HG03565 (cell line): ENCODE data around the gene AGFG1.

Experiments used
- ATAC-seq: cut with Tn5 transposase; IDR thresholded peaks from one replicate; pipeline ENCODE4 v1.9.1; 2021; ENCODE audit warnings: mild to moderate bottlenecking, moderate library complexity; ENCODE audit not compliant: unreplicated experiment

Gene AGFG1, protein sequence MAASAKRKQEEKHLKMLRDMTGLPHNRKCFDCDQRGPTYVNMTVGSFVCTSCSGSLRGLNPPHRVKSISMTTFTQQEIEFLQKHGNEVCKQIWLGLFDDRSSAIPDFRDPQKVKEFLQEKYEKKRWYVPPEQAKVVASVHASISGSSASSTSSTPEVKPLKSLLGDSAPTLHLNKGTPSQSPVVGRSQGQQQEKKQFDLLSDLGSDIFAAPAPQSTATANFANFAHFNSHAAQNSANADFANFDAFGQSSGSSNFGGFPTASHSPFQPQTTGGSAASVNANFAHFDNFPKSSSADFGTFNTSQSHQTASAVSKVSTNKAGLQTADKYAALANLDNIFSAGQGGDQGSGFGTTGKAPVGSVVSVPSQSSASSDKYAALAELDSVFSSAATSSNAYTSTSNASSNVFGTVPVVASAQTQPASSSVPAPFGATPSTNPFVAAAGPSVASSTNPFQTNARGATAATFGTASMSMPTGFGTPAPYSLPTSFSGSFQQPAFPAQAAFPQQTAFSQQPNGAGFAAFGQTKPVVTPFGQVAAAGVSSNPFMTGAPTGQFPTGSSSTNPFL

DNA sequence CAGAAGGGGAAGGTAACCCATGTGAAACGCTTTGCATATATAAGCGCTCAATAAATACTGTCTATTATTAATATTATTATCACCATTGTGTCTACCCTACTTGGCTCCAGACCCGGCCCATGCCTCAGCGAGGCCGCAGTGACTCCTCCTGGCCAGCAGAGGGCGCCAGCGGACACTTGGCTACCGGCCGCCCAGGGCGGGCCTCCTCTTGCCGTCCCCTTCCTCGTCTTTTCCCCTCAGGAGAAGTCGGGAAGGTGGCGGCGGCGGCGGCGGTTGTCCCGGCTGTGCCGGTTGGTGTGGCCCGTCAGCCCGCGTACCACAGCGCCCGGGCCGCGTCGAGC, at the start of gene AGFG1:
Gene AGFG1, plus strand, starts transcription at position 233 of the 341 bp plus-strand sequence. CDS start 266 bp downstream, outside the sequence.
- ATAC-seq = peak; percentile 76

DNA sequence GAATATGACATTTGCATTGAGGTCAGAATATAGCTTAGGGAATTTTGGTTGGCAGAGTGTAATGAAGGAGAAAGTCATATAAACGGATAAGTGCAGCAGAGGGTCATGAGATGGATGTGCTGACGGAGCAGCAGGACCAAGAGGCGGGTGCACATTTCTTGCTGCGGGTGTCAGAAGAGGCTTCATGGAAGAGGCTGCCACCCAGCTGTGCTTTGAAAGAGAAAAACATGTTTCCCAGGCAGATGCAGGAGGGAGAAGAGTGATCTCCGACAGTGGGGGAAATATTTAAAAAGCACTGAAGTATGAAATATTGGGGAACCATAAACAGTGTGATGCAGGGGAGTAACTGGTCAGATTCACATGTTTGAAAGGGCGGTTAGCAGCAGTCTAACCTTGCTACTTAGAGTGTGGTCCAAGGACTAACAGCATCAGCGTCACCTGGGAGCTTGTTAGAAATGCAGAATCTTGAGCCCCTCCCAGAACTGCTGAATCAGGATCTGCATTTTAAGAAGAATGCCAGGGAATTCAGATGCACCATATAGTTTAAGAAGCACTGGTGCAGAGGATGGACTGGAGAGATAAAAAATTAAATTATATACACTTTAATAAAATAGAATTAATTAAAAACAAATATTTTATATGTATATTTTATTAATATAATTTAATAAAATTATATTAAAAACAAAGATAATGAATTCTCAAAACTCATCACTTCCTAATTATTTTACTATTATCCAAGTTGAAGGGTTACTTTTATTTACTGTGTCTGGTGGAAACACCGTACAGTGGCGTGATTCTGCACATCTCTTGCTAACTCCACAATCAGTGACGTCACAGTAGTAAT, 48.1 kb upstream of the AGFG1 start:
- ATAC-seq = no peak

DNA sequence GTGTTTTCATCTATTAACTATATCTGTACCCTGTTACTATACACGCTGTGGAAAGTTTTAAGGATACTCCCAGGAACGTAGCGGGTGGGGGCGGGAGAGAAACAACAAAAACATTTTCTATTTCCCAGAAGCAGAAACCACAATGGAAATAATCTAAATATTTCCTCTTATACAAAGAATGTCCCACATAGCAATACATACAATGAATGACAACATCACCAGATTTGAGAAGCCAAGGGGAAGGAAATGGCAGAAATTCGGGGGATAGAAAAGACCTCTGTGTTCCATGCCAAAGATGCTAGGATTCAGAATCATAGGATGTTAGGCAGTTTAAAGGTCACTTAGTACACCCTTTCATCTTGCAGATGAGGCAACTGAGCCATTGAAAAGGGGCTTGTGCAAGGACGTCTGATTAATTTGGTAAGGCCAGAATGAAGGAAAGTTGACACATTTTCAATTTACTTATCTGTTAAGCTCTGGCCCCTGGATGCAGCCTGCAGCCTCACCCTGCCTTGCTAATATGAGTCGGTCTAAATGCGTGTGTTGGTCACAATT, 43.1 kb upstream of the AGFG1 start:
- no peak for ATAC-seq

DNA sequence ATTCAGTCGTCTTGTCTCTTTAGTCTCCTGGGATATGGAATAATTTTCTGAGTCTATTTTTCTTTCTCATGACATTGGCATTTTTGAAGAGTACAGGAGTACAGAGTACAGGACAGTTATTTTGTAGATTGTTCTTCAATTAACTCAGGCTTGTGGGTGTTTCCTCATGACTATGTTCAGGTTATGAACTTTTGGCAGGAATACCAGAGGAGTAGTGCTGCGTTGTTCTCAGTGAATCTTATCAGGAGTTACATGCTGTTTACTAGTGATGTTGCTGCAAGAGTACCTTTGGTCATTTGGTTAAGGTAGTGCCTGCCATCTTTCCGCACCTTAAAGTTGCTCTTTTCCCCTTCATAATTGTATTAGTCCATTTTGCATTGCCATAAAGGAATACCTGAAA, 41.3 kb upstream of the AGFG1 start:
- no peak for ATAC-seq

DNA sequence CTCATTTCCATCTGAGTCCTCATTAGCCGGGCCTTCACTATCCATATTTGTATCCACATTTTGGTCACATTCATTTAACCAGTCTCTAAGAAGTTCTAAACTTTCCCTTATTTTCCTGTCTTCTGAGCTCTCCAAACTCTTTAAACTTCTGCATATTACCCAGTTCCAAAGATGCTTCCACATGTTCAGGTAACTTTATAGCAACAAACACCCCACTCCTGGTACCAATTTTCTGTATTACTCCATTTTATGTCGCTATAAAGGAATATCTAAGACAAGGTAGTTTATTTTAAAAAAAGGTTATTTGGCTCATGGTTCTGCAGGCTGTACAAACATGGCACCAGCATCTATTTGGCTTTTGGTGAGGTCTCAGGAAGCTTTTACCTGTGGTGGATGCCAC, 38.8 kb upstream of the AGFG1 start:
- ATAC-seq = no peak

DNA sequence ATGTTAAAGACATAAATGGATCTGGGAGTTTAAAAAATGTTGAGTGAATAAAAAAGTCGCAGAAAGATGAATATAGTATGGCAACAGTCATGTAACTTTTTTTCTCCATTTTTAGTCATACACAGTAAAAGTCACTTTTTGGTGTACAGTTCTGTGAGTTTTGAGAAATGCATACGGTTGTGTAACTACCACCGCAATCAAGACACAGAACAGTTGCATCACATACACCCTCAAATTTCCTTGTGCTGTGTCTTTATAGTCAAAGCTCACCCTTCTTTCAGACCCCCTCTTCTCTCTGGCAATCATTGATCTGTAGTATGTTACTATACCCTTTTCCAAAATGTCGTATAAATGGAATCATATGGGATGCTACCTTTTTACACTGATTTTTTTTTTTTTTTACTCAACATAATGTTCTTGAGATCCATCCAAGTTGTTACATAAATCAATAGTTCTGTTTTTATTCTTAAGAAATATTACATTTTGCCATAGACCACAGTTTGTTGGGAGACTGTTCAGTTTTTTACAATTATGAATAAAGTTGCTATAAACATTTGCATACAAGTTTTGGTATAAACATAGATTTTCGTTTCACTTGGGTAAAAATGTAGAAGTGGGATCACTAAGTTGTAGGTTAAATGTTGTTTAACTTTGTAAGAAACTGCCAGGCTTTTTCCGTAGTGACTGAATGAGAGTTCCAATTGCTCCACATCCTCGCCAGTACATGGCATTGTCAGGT, 35.4 kb upstream of the AGFG1 start:
- no peak for ATAC-seq

DNA sequence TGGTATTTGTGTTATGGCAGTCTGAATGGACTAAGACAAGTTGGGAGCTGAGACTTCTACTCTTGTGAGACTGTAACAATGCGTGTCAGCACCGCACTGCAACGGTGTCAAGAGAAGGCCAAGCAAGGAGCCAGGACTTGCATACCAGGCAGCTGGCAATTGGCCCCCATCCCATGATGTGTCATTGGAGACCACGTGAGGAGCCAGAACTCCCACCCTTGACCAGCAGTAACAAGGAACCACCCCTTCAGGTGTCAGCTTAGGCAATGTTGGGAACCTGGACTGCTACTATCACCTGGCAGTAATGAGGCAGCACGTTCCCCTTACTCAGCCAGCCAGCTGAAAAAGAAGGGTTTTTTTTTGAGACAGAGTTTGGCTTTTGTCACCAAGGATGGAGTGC, 32.7 kb upstream of the AGFG1 start:
- no peak for ATAC-seq

DNA sequence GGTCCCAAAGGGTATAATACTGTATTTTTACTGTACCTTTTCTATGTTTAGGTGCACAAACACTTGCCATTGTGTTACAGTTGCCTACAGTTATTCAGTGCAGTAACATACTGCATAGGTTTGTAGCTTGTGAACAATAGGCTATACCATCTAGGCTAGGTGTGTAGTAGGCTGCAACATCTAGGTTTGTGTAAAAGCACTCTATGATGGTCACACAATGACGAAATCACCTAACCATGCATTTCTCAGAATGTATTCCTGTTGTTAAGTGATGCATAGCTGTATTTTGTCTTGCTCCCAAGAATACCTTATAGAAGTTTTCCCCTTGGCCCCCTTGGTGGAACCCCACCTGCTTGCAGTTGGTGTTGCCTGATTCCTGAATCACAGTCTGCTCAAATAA, 29.3 kb upstream of the AGFG1 start:
- no peak for ATAC-seq

DNA sequence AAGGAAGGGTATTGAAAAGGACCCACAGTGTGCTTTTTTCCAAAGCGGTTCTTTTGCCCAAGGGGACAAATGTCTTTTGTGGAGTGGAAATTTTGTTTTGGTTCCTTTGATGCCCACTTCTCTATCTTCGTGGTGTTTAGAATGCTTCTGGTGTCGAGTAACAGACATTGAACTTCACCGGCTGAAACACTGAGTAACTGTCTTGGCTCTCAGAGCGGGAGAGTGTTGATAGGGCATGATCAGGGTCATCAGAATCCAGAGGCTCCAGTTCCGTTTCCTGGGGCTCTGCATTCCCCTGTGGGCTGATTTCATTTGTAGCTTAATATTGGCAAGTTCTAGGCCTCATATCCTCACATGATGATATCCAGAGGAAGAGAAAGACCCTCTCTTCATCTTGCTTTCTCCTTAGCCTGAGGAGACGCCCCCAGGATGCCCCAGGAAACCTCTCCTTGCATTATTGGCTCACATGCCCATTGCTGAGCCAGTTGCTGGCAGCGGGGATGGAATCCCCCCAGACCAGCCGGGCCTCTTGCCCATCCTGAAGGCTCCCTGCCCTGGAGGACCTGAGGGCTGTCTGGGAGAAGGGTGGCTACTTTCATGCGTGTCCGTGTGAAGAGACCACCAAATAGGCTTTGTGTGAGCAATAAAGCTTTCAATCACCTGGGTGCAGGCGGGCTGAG, 27.9 kb upstream of the AGFG1 start:
- ATAC-seq = no peak

DNA sequence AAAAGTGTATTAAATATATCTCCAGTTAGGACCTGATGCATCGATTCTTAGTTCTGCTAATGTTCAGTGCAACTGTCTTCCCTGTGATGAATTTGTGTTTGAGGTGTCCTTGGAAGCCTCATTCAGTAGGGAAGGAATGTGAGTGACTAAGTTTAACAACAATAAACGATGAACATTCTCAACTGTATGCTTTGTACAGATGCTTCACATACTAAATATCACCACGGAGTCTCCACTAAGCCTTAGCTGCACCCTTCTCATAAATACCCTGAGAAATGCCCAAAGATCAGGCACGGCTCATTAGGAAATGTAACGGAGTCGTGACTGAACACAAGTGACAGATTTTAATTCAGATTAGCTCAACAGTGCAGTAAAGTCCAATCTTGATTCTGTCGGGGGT, 24.4 kb upstream of the AGFG1 start:
- no peak for ATAC-seq

DNA sequence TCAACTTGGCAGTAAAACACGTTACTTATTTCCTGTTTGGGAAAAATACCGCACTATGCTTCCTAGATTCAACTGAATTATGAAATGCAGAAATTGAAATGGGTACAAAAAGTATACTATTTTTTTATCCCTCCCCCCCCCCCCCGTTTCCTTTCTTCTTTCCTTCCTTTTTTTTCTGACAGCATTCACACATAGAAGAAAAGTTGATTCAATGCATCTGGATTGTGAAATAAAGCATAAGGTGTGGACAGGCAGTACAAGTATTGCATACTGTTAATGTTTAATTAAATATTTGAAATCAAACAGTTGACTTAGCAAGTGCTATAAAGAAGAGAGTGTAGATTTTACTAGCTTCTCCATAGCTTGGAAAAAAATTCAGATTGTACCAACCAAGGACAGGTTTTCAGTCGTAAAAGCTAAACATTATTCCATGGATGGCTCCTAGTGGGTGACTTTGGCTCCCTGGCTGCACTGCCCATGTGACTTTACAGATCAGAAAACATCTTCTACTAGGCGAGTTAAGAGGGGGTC, 21.6 kb upstream of the AGFG1 start:
- ATAC-seq = no peak

DNA sequence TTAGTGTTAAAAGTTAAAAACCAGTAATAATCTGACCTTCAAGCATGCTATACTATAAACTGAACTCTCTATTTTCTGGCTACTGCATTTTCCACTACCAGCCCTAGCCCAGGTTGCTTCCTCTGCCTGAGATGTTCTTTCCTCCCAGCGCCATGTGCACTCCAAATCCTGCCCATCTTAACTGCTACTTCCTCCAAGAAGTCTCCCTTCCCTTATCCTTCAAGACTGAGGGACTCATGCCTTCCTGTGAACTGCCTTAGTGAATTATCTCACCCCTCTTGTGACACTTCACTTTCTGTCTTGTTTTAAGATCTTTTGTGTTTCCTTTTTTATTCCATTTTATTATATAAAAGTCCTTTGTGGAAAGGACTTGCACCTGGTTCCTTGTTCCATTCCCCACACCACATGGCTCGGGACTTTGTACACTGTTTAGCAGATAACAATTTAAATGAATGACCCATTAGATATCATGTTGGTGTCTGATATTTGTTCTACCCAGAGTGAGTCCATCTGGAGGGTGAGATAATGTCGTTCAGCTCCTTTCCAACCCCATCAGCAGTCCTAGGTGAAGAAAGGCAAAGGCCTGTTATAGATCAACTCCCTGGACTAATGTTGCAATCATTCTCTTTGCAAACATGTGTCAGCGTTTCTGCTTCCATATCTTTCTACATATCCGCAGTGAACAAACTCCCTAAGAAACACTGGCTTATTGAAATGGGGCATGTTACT, 20.9 kb upstream of the AGFG1 start:
- no peak for ATAC-seq

DNA sequence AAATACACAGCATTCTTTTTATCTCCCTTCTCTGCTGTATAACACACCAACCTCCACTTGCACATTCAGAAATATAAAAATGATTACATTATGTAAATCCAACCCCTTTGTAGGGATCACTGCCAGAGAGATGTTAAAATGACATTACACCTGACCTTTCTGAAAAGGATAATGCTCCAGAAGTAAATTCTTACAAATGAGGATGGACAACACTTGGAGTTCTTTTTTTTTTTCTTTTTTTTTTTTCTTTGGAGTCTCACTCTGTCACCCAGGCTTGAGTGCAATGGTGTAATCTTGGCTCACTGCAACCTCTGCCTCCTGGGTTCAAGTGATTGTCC, 20.3 kb upstream of the AGFG1 start:
- no peak for ATAC-seq

DNA sequence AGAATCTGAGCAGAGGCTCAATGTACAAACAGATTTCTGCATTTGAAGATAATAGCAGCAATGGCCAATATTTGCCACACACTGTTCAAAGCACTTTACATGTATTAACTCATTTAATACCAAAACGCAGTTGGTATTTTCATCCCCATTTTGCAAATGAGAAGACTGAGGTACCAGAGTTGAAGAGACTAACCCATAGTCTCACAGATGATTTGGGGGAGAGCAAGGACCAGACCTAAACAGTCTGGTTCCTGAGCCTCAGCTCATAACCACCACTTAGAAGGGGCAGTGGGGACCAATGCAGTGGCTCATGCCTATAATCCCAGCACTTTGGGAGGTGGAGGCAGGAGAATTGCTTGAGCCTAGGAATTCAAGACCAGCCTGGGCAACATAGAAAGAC, 18.1 kb upstream of the AGFG1 start:
- ATAC-seq = no peak

DNA sequence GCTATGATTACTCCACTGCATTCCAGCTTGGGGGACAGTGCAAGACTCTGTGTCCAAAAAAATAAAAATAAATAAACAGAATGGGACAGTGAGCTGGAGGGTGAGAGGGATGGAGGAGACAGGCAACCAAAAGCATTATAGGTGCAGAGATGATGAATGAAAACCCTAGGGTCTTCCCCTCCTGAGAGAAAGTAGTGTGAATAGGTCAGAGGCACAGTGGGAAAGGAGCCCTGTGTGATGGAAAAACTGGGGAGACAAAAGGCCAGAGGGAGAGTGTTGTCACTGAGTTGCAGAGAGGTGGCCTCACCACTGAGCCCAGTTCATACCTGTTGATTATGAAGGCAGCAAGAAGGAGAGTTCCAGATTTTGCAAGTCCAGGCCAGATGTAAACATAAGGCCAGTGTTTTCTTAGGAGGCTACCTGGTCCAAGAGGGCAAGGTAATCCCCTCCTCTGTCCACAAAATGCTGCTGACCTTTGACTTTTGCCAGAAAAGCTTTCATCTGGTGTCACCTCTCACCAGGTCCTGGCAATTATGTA, 17.6 kb upstream of the AGFG1 start:
- no peak for ATAC-seq

DNA sequence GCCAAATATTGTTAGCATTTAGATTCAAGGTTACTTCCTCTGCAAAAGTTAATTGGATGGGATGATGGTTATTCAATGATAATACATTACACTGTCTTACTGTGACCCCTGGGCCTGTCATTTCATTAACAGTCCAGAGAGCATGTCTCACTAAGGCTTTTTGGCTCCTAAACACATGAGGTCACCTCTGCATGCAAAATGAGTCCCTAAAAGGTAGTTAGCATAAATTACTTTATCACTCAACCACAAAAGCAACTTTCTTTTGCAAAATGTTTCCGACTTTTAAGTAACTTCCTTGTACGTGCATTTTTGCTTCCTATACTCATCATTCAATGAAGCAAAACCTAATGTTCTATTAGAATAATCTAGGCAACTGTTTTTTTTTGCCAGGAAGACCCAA, 16.8 kb upstream of the AGFG1 start:
- no peak for ATAC-seq

DNA sequence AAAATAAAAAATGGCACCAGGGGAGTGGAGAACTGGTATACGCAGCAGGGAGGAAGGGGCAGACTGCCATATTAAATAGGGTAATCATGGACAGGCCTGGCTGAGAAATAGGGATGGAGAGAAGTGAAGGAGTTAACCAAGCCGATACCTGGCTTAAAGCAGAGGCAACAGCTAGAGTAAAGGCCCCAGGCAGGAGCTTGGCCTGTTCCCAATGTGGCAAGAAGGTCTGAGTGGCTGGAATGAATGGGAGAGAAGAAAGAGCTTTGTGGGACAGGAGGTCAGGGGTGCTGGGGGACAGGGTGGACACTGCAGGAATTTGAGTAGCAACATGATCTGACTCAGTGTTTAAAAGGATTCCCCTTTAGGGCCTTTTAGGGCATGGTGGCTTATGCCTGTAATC, 15.9 kb upstream of the AGFG1 start:
- no peak for ATAC-seq

DNA sequence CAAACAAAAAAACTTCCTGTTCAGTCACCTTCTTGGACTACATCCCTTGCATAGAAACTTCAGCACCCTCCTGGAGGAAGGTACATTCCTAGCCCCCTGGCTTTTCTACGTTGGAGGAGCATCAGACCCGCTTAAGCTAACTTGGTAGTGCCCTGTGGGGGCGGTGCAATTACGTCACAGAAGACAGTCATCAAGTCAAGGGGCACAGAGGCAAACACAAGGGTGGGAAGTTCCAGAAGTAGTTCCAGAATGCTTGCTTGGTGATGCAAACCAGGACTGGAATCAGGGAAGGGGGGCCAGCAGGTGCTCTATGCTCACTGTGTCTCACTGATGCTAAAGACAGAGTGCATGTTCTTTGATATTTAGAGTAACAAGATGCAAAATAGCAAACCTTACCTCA, 15.2 kb upstream of the AGFG1 start:
- no peak for ATAC-seq

DNA sequence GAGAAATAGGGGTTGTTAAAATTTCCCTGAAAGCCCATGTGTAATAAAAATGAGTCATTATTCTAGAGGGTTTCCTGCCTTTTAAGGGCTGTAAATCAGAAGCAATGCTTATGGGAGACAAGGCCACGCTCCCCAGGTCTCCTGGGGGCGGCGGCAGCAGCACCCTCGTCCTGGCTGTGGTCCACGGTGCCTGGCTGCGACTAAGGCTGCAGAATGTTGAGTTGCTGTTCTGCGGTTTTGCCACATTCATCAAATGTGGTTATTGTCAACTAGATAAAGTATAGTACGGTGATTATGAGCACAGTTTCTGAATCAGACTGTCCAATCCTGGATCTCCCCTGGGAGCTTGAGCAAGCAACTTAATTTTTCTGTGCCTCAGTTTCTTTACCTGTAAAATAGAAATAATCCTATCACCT, 11.9 kb upstream of the AGFG1 start:
- ATAC-seq = peak; percentile 40
